ENCODE data around the gene CD44.

CD44 gene

GRCh38 chr11:35177370-35177769, 38.4 kb downstream of the CD44 start:
- DNase-seq (ENCODE audit: low read depth): no peak

DNA sequence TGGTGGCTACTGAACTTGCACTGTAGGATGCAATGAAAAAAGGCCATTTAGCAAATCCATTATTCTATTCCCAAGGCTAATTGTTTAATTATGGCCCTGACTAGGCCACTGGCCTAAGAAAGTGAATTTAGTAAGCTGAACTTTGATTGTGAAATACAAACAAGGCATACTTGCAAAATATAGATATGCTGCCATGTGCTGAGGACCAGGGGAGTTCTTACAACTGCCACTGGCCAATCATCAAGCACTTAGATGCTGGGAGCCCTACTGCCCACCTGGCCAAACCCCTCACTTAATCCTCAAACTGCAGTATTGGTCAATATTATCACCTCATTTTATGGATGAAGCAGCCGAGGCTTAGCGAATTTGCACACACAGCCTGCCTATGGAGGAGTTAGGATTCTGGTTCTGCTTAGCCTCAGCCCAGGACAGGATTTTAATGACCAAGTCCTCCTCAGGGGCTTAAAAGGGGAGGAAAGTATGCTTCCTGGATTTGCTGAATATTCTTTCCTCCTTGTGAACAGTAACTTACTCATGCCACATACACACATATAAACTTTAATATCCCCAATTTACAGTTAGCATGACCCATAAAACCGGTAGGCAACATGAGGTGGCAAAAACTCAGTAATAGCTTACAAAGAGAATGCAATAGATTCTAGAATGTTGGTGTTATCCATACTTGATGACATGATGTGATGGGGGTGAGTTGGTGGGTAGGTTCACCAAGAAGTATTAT, 39.3 kb downstream of the CD44 start:
- no peak for DNase-seq (ENCODE audit: low read depth)

DNA sequence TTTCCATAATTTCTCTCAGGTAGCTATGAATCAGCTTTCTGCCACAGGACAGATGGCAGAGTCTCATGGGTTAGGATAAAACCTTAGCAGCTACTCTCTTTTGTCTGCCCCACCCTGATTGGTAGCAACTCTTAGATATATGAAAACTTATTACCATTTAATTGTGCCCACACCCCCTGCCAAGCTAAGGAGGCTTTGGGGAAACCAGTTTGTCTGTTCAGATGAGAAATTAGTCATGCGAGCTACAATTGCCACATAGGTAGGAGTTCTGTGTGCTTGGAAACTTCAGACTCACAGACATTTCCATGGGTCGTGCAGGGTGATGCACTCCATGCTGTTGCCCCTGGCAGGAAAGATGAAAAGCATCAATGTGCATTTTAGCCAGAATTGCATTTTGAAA, 39.9 kb downstream of the CD44 start:
- no peak for DNase-seq (ENCODE audit: low read depth)

DNA sequence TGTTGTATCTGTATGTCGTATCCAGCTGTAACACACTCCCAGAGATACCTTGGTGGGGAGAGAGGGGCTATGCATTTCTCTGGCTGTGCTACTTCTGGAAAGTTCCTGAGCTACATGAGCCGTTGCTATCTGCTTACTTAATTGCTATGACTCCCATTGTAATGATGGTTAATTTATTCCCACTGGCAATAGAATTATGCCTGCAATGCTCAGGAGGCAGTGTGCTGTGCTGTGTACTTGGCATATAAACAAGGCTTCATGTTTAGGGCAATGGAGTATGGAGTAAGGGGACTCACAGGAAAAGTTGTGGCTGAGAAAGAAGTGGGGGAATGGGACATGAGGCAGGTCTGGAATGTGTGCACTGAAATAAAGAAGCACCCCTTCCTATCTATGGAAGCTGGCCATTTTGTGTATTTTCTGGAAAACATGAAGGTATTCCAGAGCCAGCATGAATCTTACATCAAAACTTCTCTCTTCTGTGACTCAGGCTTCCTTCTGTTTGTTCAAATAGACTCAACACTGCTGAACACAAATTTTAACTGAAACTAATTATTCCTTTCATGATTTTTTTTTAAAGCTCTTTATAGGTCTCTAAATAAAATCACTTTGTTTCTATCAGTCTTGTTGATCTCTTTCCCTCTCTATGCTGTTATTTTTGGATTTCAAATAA, 40.6 kb downstream of the CD44 start:
- DNase-seq (ENCODE audit: low read depth): no peak

DNA sequence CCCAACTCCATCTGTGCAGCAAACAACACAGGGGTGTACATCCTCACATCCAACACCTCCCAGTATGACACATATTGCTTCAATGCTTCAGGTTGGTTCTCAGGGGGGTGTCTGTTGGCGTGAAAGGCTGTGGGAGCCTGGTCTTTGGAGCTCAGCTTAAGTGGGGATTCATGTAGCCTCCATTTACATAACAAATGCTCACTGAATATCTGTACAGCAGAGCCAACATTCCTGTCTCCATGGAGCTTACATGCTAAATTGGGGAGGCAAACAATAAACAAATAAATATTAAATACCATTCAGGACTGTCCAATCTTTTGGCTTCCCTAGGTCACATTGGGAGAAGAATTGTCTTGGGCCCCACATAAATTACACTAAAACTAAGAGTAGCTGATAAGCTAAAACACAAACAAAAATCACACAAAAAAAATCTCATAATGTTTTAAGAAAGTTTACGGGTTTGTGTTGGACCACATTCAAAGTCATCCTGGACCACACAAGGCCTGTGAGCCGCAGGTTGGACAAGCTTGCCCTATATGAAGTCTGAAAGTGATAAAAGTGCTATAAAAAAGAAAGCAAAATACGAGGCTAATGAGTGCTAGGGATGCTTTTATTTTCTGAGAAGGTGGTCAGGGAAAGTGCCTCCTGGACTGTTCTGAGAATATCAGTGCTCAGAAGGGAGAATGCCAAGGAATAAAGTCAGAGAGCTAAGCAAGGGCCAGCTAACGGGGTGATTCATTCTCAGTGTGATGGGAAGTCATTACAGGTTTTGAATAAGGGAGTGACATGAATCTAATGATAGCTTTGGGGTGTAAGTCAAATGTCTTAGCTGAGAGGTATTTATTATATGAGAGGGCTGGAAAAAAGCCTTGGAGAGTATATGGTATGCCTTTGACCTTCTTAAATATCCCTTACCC, 41.6 kb downstream of the CD44 start:
- no peak for DNase-seq (ENCODE audit: low read depth)

- DNase-seq (ENCODE audit: low read depth): no peak
Observed at GRCh38 chr11:35182317-35182939, 43.5 kb downstream of the CD44 start.

DNA sequence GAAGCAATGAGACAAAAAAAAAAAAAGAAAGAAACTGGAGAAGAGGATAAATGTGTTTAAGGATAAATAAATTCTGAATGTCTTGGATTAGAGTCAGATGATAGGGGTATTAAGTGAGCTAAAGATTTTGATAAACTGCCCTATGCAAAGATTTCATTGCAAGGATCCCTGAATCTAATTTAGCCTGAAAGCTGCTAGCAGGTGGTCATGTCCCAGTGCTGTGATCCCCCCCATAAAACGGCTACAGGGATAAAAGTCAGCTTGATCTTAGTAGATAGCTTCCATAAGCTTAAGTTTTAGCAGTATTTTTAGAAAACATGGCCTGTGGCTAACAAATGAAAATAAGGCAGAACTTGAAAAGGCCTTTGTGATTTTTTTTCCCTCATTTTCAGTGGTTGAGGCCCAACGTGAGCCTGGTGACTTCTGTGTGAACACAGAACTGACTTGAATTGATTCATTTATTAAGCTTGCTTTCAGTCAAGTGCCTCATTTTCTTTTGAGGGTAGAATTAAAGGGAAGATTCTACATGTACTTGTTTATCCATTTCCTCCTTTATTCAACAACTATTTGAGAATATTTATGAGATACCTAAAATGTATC, 44.5 kb downstream of the CD44 start:
- DNase-seq (ENCODE audit: low read depth): no peak

DNA sequence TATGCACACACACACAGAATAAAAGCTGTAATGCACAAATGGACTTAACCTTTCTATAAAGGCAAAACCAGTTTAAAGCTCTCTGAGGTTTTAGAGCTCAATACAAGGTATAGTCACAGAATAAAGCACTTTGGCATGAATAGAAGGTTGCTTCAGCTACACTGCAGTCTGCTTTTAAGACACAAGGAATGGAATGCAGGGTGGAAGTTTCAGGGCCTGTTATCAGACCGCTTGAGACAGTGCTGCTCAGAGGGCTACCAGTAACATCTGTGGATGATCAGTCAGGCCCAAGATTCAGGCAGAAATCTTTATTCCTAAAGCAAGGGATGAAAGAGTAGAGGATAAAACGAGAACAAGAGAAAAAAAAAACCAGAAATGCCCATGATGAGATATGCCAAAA, 46.7 kb downstream of the CD44 start:
- DNase-seq (ENCODE audit: low read depth): no peak

DNA sequence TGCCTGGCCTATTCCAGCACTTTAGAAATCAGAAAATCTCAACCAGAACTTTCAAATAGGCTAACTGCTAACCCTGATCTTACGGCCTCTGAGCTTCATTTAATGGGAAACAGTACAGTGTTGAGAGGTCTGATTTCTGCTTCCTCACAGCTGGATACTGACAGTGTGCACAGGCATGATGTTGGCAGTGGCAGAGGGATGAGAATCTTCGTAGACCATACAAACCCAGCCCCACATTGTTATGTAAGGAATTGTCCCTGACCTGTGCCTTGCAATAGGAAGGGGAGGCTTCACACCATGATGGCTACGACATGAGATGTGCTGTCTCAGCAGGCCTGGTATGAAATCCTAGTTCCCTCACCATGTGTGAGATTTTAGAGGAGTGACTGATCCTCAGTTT, 49.0 kb downstream of the CD44 start:
- no peak for DNase-seq (ENCODE audit: low read depth)

GRCh38 chr11:35190804-35191348, 51.9 kb downstream of the CD44 start:
- DNase-seq (ENCODE audit: low read depth): no peak

DNA sequence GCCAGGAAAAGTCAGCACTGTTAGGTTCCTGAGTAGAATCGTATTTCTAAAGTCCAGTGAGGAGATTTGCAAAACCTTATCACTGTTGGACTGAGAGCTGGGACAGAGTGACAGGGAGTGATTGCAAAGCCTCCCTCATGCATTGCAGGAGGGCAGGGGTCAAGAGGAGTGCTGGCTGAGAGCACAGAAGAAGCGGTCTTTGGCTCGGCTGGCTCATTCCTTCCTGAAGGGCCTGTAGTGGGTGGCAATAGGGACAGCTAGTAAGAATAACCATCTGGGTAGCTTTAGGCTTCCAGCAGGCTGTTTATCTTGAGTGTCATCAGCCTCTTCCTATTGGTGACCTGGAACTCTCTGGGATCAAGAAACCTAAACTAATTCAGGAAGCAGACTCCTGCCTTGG, 53.4 kb downstream of the CD44 start:
- no peak for DNase-seq (ENCODE audit: low read depth)

- DNase-seq (ENCODE audit: low read depth): no peak
Observed at GRCh38 chr11:35193767-35194166, 54.8 kb downstream of the CD44 start.

DNA sequence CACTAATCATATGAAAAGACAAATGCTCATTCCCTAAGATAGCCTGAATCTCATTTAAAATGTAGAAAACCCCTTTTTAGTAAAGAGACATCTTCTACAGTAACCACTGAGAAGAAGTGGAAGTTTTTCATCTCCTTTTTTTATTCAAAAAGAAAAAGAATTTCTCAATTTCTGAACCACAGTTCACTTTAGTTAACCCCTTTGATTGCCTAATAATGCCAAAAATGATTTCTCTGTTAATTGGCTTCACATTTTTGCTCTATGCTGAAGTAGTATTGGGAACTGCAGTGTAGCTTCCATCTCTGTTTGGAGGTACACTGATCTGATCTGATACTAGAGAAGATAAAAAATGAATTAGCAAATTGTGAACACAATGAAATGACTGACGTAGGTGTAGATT, 58.3 kb downstream of the CD44 start:
- DNase-seq (ENCODE audit: low read depth): no peak

GRCh38 chr11:35200811-35201341, 61.9 kb downstream of the CD44 start:
- DNase-seq (ENCODE audit: low read depth): no peak

DNA sequence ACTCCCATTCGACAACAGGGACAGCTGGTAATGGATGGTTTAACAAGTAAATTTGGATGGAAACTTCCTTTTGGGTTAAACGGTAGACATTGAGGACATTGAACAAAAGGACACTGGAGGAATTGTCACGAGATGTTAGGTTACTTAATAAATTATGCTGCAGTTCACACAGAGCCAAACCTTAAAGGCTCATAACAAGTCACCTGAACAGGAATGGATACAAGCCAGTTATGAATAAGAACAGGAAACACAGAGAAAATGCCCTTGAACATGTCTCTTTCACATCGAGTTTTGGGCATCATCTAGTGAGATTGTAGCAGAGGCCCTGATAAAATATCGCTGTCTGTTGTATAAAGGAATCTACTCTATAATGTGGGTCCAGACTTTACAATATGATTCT, 65.6 kb downstream of the CD44 start:
- DNase-seq (ENCODE audit: low read depth): no peak

DNA sequence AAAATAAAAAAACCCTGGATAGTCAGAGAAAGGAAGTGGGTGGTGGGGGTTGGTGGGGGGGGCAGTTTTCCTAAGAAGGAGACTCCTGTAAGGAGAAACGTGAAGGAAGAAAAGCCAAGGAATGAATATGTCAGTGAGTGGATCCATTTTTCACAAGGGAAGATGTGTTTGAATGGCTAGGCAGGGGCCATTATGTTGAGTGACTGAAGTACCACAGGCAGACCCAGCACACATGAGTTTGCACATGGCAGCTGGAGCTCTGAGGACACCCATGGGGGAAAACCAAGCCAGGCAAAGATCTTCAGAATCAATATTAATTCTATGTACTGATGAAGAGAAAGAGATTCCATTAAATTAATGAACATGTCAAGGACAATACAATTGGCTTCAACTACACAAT, 67.6 kb downstream of the CD44 start:
- no peak for DNase-seq (ENCODE audit: low read depth)

DNA sequence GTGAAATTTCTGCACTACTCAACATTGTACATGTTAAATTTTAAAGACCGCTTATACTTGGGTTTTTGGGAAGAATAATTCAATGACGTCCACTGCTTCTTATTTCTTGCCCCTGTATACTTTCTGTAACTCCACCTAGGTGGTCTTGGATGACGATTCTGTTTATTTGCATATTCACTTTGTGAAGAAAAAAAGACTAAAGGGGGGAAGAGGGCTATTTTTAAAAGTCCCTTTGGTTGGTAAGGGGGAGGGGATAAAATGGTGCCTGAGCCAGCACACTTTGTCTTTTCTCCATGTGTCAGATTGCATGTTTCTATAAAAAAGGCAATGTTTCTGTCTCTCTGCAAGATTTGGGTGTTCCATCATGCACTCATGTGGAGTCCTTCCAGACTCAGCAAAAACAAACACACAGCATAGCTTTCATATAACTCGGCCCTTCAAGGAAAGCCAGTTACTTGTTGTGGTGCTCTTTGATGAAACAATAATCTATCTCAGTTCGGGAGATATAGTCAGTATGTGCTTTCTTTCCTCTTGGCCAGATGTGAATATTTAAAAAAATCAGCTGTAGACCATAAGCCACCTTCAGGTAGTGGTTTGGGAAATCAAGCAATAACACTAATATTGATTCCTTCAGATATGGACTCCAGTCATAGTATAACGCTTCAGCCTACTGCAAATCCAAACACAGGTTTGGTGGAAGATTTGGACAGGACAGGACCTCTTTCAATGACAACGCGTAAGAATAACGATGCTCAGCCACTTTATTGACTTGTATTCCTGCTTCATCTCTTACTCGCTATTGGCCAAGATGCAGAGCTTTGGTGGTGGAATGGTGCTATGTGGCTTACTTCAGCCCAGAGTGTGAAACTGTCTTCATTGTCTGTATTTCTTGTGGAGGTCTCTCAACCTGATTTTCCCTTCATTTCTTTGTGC, 68.8 kb downstream of the CD44 start:
- DNase-seq (ENCODE audit: low read depth): no peak

- DNase-seq (ENCODE audit: low read depth): no peak
Observed at GRCh38 chr11:35208795-35209194, 69.8 kb downstream of the CD44 start.

GRCh38 chr11:35210876-35211546, 72.0 kb downstream of the CD44 start:
- no peak for DNase-seq (ENCODE audit: low read depth)

DNA sequence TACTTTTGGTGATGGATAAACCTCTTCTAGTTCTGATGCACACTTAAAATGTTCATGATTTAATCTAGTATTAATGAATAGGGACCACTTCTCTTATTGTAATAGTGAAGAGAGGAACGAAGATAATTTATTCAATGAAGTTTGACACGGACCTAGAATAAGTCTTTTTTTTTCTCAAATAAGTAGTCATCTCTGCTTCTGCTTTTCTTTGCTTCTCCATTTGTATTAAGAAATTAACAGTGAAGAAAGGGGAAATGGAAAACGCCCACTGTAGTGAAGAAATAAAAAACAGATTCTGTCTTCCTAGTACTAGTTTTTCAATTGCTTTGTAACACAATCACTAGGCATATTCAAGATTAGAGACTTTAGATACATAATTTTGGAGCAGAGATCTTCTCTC, 73.0 kb downstream of the CD44 start:
- DNase-seq (ENCODE audit: low read depth): no peak
